HG02943 (cell line): ENCODE data around the gene ANXA2.
"Not testable (repeated sequence)": the region's sequence is repeated elsewhere in the genome, so short reads cannot be mapped to it uniquely, and the experiment has no call there.

Source experiments
- ATAC-seq: cut with Tn5 transposase; IDR thresholded peaks from one replicate; pipeline ENCODE4 v1.9.1; 2021; ENCODE audit warnings: mild to moderate bottlenecking, low read depth, moderate library complexity; ENCODE audit not compliant: unreplicated experiment

Gene ANXA2

DNA sequence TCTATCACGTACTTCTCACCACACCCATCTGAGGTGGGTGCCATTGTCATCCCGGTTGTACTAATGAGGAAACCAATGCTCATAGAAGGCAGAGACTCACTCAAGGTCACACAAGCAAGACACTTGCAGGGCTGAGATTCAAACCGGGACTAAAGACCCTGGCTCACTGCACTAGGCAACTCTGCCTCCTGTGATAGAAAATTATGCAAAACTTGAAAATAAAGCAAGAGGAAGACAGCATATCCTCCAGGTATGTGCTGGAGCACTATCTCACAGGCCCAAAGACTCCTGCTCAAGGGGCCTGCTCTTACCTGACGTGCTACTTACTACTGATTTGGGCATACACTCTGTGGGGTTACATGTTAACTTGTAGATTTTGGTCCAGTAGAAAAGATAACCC, 25.6 kb downstream of the ANXA2 start:
- ATAC-seq, result no peak

DNA sequence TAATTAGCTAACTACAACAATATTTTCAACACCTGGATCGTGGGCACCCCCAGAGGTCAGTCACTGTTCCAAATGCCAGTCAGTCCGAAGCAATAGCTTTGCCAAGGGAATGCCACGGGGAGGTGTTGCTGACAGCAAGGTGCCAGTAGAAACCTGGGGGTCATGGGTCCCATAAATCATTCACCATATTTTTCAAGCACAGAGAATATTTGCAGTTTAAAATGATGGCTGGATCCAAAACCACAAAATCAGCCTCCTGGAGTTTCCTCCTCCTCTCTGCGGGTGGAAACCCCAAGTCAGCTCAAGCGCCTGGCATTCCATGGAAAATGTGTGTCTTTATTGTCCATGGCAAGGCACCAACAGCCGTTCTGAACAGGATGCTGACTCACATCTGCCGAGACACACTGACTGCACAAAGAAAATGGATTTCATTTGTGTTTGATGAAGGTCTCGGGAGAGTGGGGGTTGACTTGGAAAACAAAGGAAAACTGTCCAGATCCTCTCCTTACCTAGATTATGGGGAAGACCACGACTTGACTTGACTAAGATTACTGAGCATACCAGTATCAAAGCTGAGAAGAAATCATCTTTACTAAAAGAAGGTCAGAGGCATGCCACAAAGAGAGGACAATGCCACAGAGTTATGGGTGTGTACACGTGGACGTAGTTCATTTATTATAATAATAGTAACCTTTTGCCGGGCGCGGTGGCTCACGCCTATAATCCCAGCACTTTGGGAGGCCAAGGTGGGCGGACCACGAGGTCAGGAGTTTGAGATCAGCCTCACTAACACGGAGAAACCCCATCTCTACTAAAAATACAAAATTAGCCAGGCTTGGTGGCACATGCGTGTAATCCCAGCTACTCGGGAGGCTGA, 26.4 kb downstream of the ANXA2 start:
- ATAC-seq, result no peak

- ATAC-seq, result no peak
Observed at GRCh38 chr15:60370869-60371136, 27.0 kb downstream of the ANXA2 start.

- ATAC-seq, result no peak
Observed at GRCh38 chr15:60370105-60370868, 27.5 kb downstream of the ANXA2 start.

DNA sequence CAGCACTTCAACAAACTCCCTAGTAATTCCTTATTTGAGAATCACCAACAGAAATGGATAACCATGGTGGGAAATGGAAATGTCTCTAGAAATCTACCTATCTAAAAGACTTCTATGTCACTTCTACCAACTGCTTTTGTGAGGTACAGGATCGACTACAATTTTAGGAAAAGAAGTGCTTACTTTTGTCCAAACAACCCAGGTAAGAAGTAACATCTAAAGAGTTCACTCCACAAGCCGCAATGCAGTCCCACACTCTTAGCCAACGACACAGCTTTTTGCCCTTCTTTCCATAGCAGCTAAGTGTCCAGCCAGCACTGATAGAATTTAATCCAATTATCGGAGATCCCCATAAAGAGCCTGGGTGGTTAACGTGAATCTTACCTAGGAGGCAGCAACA, 28.1 kb downstream of the ANXA2 start:
- ATAC-seq, result no peak

GRCh38 chr15:60364612-60364924, 33.2 kb downstream of the ANXA2 start:
- no peak for ATAC-seq

- ATAC-seq, result no peak
Observed at GRCh38 chr15:60363903-60364611, 33.7 kb downstream of the ANXA2 start.

DNA sequence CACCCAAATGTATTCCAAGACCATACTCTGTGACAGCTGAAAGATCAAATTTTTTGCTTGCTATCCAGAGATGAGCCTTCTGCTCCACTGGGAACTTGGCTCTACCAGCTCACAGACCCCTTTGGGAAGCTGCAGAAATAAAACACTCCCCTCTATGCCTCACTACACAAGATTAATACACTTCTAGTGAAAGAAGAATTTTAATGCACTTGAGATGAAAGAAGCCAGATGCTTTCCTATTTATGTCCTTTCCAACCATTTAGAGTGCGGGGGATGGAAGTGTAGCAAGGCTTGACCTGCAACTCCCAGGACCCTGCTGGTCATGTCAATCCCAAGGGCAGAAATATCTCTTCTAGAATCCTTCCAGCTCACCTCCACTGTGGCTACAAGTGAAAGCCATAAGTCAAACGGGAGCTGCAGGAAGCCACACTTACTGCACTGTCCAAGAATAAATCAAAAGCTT, 34.7 kb downstream of the ANXA2 start:
- no peak for ATAC-seq

- no peak for ATAC-seq
Observed at GRCh38 chr15:60362321-60363086, 35.3 kb downstream of the ANXA2 start.

- not testable (repeated sequence) for ATAC-seq
Observed at GRCh38 chr15:60359738-60360137, 38.0 kb downstream of the ANXA2 start.

- no peak for ATAC-seq
Observed at GRCh38 chr15:60358935-60359682, 38.7 kb downstream of the ANXA2 start.

DNA sequence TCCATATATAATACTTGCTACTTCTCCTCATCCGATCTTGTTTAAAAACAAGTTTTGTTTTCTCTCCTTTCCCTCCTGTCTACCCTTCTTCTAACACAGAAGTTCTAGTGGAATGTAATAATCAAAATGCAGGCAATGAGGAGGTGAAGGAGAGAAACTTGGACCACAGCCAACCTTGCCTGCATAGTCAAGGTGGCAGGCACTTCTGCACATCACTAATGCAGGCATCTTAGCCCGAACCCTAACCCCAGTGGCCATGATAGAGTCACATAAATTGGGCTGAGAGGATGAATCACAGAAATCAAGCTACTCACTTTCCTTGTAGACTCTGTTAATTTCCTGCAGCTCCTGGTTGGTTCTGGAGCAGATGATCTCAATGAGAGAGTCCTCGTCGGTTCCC, 41.0 kb downstream of the ANXA2 start:
- ATAC-seq, result no peak

GRCh38 chr15:60355148-60355857, 42.5 kb downstream of the ANXA2 start:
- ATAC-seq, result no peak

DNA sequence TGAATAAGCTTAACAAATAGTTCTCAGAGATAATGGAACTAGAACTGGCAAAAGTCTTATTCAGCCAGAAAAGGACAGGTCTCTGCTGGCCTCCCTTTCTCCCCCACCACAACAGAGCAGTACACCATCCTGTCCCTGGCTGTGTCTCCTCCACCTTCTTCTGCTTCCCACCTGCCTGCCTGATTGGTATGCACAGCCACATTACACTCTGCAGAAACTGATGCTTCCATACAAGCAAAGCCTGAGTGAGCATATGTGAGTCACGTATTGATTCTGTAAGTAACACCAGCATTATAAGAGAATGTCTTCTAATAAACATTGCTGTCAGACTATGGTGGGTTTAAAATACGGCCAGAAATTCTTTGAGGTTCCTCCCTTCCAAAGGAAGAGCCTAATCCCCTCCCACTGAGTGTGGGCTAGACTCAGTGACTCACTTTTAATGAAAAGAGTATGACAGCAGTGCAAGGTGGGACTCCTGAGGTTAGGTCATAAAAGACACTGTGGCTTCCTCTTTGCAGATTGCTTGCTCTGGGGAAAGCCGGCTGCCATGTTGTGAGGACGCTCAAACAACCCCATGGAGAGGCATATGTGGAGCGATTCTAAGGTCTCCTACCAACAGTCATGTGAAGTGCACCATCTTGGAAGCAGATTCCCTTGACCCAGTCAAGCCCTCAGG, 44.4 kb downstream of the ANXA2 start:
- no peak for ATAC-seq

DNA sequence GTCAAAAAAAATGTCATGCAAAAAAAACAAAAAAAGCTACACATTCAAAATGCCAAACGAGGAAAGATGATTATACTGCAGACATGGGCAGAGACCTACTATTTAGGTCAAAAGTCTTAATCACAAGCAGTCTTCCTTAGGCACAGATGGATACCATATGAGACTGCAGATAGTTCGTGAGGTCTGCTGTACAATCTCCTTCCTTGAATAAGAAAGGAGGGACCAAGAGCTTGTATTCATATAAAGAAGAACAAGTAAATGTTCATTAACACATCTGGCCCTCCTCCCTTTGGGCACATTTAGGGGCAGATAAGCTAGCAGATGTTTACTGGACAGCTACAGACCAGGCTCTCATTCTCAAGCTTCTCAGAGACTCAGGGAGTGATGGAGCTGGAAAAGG, 45.3 kb downstream of the ANXA2 start:
- ATAC-seq, result no peak

DNA sequence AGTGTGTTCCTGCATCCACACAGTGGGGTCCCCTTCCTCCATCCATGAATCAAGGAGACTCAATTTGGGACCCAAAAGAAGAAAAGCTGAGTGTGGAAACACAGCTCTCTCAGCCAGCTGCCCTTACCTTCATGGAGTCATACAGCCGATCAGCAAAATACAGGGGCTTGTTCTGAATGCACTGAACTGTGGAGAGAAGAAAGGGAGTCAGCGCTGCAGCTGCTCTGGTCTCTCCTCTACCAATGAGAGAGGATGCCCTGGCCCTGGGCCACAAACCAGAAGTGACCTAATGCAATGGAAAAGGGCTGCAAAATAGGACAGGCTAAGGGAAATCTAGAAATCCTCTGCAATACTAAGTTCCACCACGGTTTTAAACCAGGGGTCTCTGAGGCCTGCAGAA, 46.7 kb downstream of the ANXA2 start:
- no peak for ATAC-seq

GRCh38 chr15:60350108-60350507, 47.7 kb downstream of the ANXA2 start:
- ATAC-seq, result no peak

- no peak for ATAC-seq
Observed at GRCh38 chr15:60349589-60349988, 48.2 kb downstream of the ANXA2 start.

- ATAC-seq, result no peak
Observed at GRCh38 chr15:60347480-60348049, 50.2 kb downstream of the ANXA2 start.
